Trophoblast cell (in vitro differentiated cells and primary cell): ENCODE results near the gene DRAP1.

Experiments used
- DNase-seq, 2 donors: peaks; one replicate each; pipeline ENCODE4 v3.0.0-alpha.2; 2016
- H2AFZ ChIP-seq: 2 replicates; pipeline ENCODE4 v1.6.1; 2013; ENCODE audit warnings: low read length, moderate library complexity, mild to moderate bottlenecking; ENCODE audit not compliant: insufficient read depth, poor library complexity
- H2AK5ac ChIP-seq: 2 replicates; pipeline ENCODE4 v1.6.1; 2013; ENCODE audit warnings: mild to moderate bottlenecking, low read length
- H2BK120ac ChIP-seq: 2 replicates; pipeline ENCODE4 v1.6.1; 2013; ENCODE audit warnings: low read length, mild to moderate bottlenecking, moderate library complexity; ENCODE audit not compliant: insufficient read depth, poor library complexity
- H2BK12ac ChIP-seq: 2 replicates; pipeline ENCODE4 v1.6.1; 2013; ENCODE audit warnings: mild to moderate bottlenecking, low read length, moderate library complexity
- H2BK5ac ChIP-seq: 2 replicates; pipeline ENCODE4 v1.6.1; 2013; ENCODE audit warnings: low read length, low read depth, moderate library complexity, mild to moderate bottlenecking; ENCODE audit not compliant: poor library complexity
- H3K14ac ChIP-seq: 2 replicates; pipeline ENCODE4 v1.6.1; 2013; ENCODE audit warnings: mild to moderate bottlenecking, low read length
- H3K18ac ChIP-seq: 2 replicates; pipeline ENCODE4 v1.6.1; 2013; ENCODE audit warnings: mild to moderate bottlenecking, low read length
- H3K23ac ChIP-seq: 2 replicates; pipeline ENCODE4 v1.6.1; 2013; ENCODE audit warnings: low read length
- H3K27ac ChIP-seq: 2 replicates; pipeline ENCODE4 v1.5.1; 2013; ENCODE audit warnings: low read depth, mild to moderate bottlenecking, inconsistent platforms, low read length, moderate library complexity
- H3K27me3 ChIP-seq: 2 replicates; pipeline ENCODE4 v1.6.1; 2013; ENCODE audit warnings: inconsistent platforms, mild to moderate bottlenecking, low read length, moderate library complexity; ENCODE audit not compliant: insufficient read depth
- H3K36me3 ChIP-seq, 2 experiments: 1 replicate in 1 of 2; 2 replicates in 1 of 2; pipeline ENCODE4 v1.6.1; 2013; ENCODE audit warnings: low read length in 2 of 2, mild to moderate bottlenecking in 2 of 2, moderate library complexity in 1 of 2; ENCODE audit not compliant: insufficient read depth in 2 of 2, control insufficient read depth in 1 of 2
- H3K4ac ChIP-seq: 2 replicates; pipeline ENCODE4 v1.6.1; 2013; ENCODE audit warnings: low read depth, mild to moderate bottlenecking, low read length, moderate library complexity
- H3K4me1 ChIP-seq, 2 experiments: 1 replicate in 1 of 2; 2 replicates in 1 of 2; pipeline ENCODE4 v1.6.1; 2013; ENCODE audit warnings: low read length in 2 of 2, mild to moderate bottlenecking in 2 of 2, moderate library complexity in 1 of 2; ENCODE audit not compliant: insufficient read depth in 2 of 2, control insufficient read depth in 1 of 2
- H3K4me2 ChIP-seq: 2 replicates; pipeline ENCODE4 v1.6.1; 2013; ENCODE audit warnings: inconsistent platforms, mild to moderate bottlenecking, low read length, moderate library complexity
- H3K4me3 ChIP-seq: 2 replicates; pipeline ENCODE4 v1.5.1; 2013; ENCODE audit warnings: mild to moderate bottlenecking, low read depth, low read length, inconsistent platforms
- H3K79me1 ChIP-seq: one replicate; pipeline ENCODE4 v1.6.1; 2013; ENCODE audit warnings: low read length
- H3K79me2 ChIP-seq: 2 replicates; pipeline ENCODE4 v1.6.1; 2013; ENCODE audit warnings: low read length, mild to moderate bottlenecking; ENCODE audit not compliant: control insufficient read depth, insufficient read depth, poor library complexity
- H3K9ac ChIP-seq: 2 replicates; pipeline ENCODE4 v1.6.1; 2013; ENCODE audit warnings: mild to moderate bottlenecking, low read length
- H3K9me3 ChIP-seq: 2 replicates; pipeline ENCODE4 v1.6.1; 2013; ENCODE audit warnings: low read depth, mild to moderate bottlenecking, control low read depth, inconsistent platforms, low read length; ENCODE audit not compliant: insufficient read depth
- H4K12ac ChIP-seq: 2 replicates; pipeline ENCODE4 v1.6.1; 2013; ENCODE audit warnings: low read depth, mild to moderate bottlenecking, low read length, moderate library complexity
- H4K8ac ChIP-seq: 2 replicates; pipeline ENCODE4 v1.6.1; 2013; ENCODE audit warnings: low read depth, mild to moderate bottlenecking, low read length, moderate library complexity
- H4K91ac ChIP-seq: one replicate; pipeline ENCODE4 v1.6.1; 2013; ENCODE audit warnings: low read depth, mild to moderate bottlenecking, low read length, moderate library complexity
- WGBS: extraction: QIAGEN DNeasy Blood & Tissue Kit; methylation state at CpG from one replicate; pipeline ENCODE4 v1.1.7; 2013; ENCODE audit warnings: missing lambda C conversion rate; ENCODE audit not compliant: insufficient read length, insufficient coverage; ENCODE audit errors: extremely low coverage; 5-methylcytosine and 5-hydroxymethylcytosine counted together

The DRAP1 gene

DNA sequence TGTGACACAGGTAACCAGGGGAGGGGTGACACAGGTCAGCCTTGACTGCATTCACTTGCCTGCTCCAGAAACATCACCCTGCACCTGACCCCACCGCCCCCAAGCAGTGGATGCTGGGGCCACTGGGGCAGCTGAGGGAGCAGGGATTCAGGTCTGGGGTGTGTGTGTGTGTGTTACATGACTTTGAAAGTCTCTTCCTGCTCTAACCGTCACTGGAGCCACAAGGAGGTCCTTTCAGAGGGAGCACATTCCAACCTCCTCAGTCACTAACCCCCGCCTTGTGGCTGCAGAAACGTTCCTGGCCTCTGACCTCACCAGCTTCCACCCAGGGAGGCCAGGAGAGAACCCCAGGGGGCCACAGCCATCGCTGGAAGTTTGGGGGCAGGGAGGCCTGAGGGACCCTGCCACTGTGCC is 16.2 kb upstream of the DRAP1 start:
- peak overlapping the region; percentile 51 for H2BK12ac ChIP-seq
- H3K4me3 ChIP-seq = no peak overlapping the region
- no peak overlapping the region for H3K14ac ChIP-seq
- peak overlapping the region; percentile 5 for H2BK120ac ChIP-seq
- peak overlapping the region; percentile 25 for H3K4me2 ChIP-seq
- H3K79me1 ChIP-seq = peaks cover 20% of the 10 kb centered on the region
- H3K36me3 ChIP-seq = no peaks in the 10 kb centered on the region
- H4K8ac ChIP-seq = peak overlapping the region; percentile 12
- peak; percentile 68 to 72 for DNase-seq
- no peak overlapping the region for H3K9ac ChIP-seq
- no peak overlapping the region for H2BK5ac ChIP-seq
- no peak overlapping the region for H2AK5ac ChIP-seq
- no peak overlapping the region for H4K91ac ChIP-seq
- H3K27me3 ChIP-seq = peaks cover 13% of the 10 kb centered on the region
- H3K18ac ChIP-seq = no peak overlapping the region
- no CpG with 5 or more reads among the region's 5 CpGs for WGBS
- no peak overlapping the region for H3K23ac ChIP-seq
- no peak overlapping the region for H2AFZ ChIP-seq
- peak overlapping the region; percentile 29 for H3K27ac ChIP-seq
- H3K4me1 ChIP-seq = peaks cover 33 to 38% of the 10 kb centered on the region in 2 experiments
- no peak overlapping the region for H4K12ac ChIP-seq
- H3K9me3 ChIP-seq = no peaks in the 10 kb centered on the region
- peaks cover 8% of the 10 kb centered on the region for H3K79me2 ChIP-seq
- no peak overlapping the region for H3K4ac ChIP-seq

DNA sequence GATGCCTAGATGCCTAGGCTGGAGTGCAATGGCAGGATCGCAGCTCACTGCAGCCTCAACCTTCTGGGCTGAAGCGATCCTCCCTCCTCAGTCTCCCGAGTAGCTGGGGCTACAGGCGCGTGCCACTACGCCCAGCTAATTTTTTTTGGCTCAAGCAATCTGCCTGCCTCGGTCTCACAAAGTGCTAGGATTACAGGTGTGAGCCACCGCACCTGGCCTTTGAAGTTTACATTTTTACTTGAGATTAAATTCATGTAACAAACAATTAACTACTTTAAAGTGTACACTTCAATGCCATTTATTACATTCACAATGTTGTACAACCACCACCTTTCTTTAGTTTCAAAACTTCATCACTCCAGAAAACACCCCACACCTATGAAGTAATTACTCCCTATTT is 15.5 kb upstream of the DRAP1 start:
- Histone ChIP-seq H3K4ac (no peak overlapping the region), H3K4me1 (peaks cover 33 to 38% of the 10 kb centered on the region in 2 experiments), H2BK120ac (peak overlapping the region; percentile 55), H3K79me1 (peaks cover 20% of the 10 kb centered on the region), H3K36me3 (no peaks in the 10 kb centered on the region), H3K27ac (no peak overlapping the region), H3K23ac (no peak overlapping the region), H2BK5ac (no peak overlapping the region), H3K18ac (no peak overlapping the region), H3K9me3 (no peaks in the 10 kb centered on the region), H3K79me2 (peaks cover 8% of the 10 kb centered on the region), H4K12ac (no peak overlapping the region), H2AFZ (no peak overlapping the region), H3K4me3 (no peak overlapping the region), H3K4me2 (no peak overlapping the region), H2AK5ac (no peak overlapping the region), H3K14ac (no peak overlapping the region), H4K91ac (peak overlapping the region; percentile 16), H3K9ac (no peak overlapping the region), H3K27me3 (peaks cover 13% of the 10 kb centered on the region), H4K8ac (no peak overlapping the region), H2BK12ac (no peak overlapping the region)
- WGBS = no CpG with 5 or more reads among the region's 8 CpGs
- no peak for DNase-seq

DNA sequence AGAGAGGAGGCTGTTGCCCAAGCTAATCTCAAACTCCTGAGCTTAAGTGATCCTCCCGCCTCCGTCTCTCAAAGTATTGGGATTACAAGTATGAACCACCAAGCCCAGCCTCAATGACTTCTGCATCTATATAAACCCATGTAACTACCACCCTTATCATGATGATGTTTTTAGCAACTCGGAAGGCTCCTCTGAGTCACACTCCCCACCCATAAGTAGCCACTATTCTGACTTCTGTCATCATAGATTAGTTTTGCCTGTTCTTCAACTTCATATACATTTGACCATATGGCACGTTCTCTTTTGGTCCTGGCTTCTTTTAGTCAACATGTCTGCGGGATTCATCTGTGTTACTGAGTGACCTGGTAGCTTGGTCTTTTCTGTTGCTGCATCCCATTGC is 12.6 kb upstream of the DRAP1 start:
- Histone ChIP-seq H3K4me2 (no peak overlapping the region), H3K14ac (no peak overlapping the region), H4K91ac (no peak overlapping the region), H3K9me3 (no peaks in the 10 kb centered on the region), H3K4ac (no peak overlapping the region), H3K36me3 (no peaks in the 10 kb centered on the region), H2AK5ac (no peak overlapping the region), H3K9ac (no peak overlapping the region), H3K4me3 (no peak overlapping the region), H3K18ac (no peak overlapping the region), H4K8ac (no peak overlapping the region), H2AFZ (no peak overlapping the region), H3K79me1 (peaks cover 7% of the 10 kb centered on the region), H3K27ac (no peak overlapping the region), H3K79me2 (no peaks in the 10 kb centered on the region), H3K23ac (no peak overlapping the region), H2BK120ac (no peak overlapping the region), H4K12ac (no peak overlapping the region), H3K4me1 (peaks cover 17 to 22% of the 10 kb centered on the region in 2 experiments), H2BK12ac (no peak overlapping the region), H3K27me3 (no peaks in the 10 kb centered on the region), H2BK5ac (no peak overlapping the region)
- no CpG with 5 or more reads among the region's 5 CpGs for WGBS
- DNase-seq = peak in 1 of 2 donors; percentile 42

DNA sequence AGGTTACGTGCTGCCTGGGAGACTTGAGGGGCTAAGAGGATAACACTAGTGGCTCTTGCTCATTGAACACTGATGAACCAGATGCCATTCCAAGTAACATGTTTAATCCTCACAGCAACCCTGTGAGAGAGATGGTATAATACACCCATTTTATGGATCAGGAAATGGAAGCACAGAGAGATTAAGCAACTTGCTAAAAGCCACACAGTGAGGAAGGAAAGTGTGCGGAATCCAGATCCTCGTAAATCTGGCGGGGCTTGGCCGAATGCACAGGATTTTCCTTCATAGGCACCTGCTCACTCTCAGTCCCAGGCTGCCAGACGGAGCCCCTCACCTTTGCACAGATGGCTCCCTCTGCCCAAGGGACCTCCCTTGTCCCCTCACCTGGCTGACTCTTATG is 11.3 kb upstream of the DRAP1 start:
- Histone ChIP-seq H2BK5ac (no peak overlapping the region), H3K4me2 (no peak overlapping the region), H4K91ac (no peak overlapping the region), H4K12ac (no peak overlapping the region), H3K9me3 (no peaks in the 10 kb centered on the region), H3K36me3 (no peaks in the 10 kb centered on the region), H2BK12ac (no peak overlapping the region), H3K27me3 (no peaks in the 10 kb centered on the region), H3K4me1 (peaks cover 10 to 11% of the 10 kb centered on the region in 2 experiments), H3K27ac (no peak overlapping the region), H3K4me3 (no peak overlapping the region), H3K9ac (no peak overlapping the region), H3K18ac (no peak overlapping the region), H2AFZ (no peak overlapping the region), H2BK120ac (no peak overlapping the region), H2AK5ac (no peak overlapping the region), H3K79me1 (peaks cover 4% of the 10 kb centered on the region), H3K23ac (no peak overlapping the region), H3K79me2 (no peaks in the 10 kb centered on the region), H3K4ac (no peak overlapping the region), H4K8ac (no peak overlapping the region), H3K14ac (no peak overlapping the region)
- WGBS = no CpG with 5 or more reads among the region's 6 CpGs
- no peak for DNase-seq
